Activated T-cell treated with anti-CD3 and anti-CD28 coated beads, Interleukin-2, amount 50 U/mL, for 4 hours (primary cell): ENCODE data around the gene USP30. TPM values are rescaled to one million over a fixed set of nuclear protein-coding genes. Genes with fewer than 3 reads are reported as not detected.
A peak's percentile ranks its signal among the peaks of the same experiment; 100 is the strongest.

ENCODE experiments used
- ATAC-seq, 2 donors: fragments of 200-7000 bp; cut with Tn5 transposase; one replicate each; pipeline ENCODE4 v1.10.0; 2021
- DNase-seq: peaks from one replicate; pipeline ENCODE4 v3.0.0-alpha.2; 2020
- H3K27me3 Mint-ChIP-seq: one replicate; pipeline ENCODE4 v1.8.0; 2021; ENCODE audit warnings: low read depth, mixed read lengths
- H3K36me3 Mint-ChIP-seq: one replicate; pipeline ENCODE4 v1.8.0; 2022; ENCODE audit warnings: mixed read lengths; ENCODE audit not compliant: insufficient read depth
- H3K4me1 Mint-ChIP-seq: one replicate; pipeline ENCODE4 v1.8.0; 2021; ENCODE audit warnings: low read depth, mixed read lengths
- H3K4me3 Mint-ChIP-seq: one replicate; pipeline ENCODE4 v1.8.0; 2021; ENCODE audit warnings: mild to moderate bottlenecking, moderate library complexity, mixed read lengths
- H3K9me3 Mint-ChIP-seq: one replicate; pipeline ENCODE4 v1.8.0; 2021; ENCODE audit warnings: mixed read lengths
- total RNA-seq, 3 donors: library from RNA; stranded (reverse); gene quantifications; one replicate each; pipeline ENCODE4 v1.2.1, GENCODE V29; 2021

USP30 gene
- total RNA-seq, 3 donors from 2014 or later, result 5.6 to 11.5 (median 8.6) TPM

DNA sequence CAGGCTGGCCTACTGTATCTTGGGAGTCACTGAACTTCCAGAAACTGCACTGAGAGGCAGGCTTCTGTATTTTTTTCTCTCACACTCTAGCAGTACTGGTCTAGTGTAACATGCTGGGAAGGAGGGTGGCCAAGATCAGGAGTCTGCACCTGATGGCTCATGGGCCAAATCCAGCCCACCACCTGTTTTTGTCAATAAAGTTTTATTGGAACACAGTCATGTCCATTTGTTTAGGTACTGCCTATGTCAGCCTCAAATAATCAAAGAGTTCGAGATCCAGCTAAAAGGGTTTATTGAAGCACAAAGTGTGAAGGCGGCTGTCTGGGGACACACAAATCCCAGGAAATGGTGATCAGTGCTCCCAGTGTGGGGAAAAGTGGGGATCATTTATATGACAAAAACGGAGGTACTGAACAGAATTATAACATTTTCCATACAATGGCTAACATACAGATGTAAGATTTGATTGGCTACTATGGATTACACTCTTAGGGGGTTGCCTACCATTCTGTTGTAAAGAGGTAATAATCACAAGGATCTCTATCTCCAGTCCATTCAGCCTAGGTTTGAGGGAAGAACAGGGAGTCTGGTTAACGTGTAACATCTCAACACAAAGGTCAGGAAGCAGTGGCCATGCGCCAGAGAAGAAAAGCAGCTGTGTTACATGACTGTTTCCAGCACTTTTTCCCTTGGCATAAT lies 12.9 kb downstream of the USP30 start:
- no peak for ATAC-seq
- Mint-ChIP-seq H3K9me3 (no peaks in the 10 kb centered on the region), H3K4me1 (peaks cover 4% of the 10 kb centered on the region), H3K4me3 (no peak overlapping the region), H3K27me3 (no peaks in the 10 kb centered on the region), H3K36me3 (peaks cover 11% of the 10 kb centered on the region)
- DNase-seq, result no peak

- Mint-ChIP-seq H3K27me3 (no peaks in the 10 kb centered on the region), H3K9me3 (no peaks in the 10 kb centered on the region), H3K4me1 (peaks cover 4% of the 10 kb centered on the region), H3K36me3 (peaks cover 16% of the 10 kb centered on the region), H3K4me3 (no peak overlapping the region)
- ATAC-seq (no peak), DNase-seq (no peak)
Observed at GRCh38 chr12:109065853-109066193, 13.4 kb downstream of the USP30 start.

DNA sequence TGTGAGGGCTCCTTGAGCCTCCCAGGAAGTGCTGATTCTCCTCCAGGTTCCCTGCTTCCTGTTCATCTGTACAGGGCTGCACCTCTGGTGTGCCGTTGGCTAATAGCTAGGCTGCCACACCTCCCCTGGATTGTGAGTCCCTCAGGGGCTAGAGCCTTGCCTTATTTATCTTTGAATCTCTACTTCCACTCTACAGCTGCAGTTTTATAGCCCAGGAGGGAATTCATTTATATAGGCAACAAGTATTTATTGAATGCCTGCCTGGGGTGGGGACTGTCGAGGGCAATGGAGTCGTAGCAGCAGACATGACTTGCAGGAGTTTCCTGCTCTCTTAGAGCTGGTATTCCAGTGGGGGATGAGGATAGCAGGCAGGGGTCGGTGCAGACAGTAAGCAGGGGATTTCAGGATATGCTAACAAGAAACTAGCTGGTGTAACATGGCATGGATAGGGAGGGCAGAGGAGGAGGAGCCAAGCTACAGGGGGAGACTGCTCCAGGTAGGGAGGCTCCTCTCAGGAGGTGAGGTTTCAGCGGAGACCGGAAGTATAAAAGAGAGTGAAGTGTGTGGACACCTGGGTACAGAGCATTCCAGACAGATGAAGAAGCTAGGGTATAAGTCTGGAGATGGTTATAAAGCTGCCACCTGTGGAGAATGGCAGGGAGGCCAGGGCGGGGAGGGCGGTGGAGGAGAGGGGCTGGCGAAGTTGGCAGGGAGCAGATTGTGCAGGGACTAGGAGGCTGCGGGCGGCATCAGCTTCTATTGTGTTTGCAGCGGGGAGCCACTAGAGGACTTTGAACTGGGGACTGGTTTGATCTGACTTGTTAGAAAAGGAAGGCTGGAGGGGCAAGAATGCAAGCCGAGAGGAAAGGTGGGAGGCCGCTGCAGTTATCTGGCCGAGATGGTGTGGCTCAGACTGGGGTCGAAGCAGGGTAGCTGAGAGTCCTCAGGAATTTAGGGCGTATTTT lies 17.2 kb downstream of the USP30 start:
- DNase-seq (no peak), ATAC-seq (no peak)
- Mint-ChIP-seq H3K36me3 (peaks cover 31% of the 10 kb centered on the region), H3K27me3 (no peaks in the 10 kb centered on the region), H3K9me3 (peaks cover under 1% of the 10 kb centered on the region), H3K4me3 (no peak overlapping the region), H3K4me1 (no peaks in the 10 kb centered on the region)

DNA sequence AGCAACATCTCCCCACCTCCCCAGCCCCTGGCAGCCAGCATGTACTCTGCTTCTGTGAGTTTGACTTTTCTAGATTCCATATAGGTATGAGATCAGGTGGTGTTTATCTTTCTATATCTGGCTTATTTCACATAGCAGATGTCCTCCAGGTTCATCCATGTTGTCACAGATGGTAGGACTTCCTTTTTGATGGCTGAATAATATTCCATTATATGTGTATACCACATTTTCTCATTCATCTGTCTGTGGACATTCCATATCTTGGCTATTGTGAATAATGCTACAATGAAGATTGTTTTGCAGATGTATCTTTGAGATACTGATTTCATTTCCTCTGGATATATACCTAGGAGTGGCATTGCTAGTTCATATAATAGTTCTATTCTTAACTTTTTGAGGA lies 22.5 kb downstream of the USP30 start:
- no peak for DNase-seq
- no peak for ATAC-seq
- H3K4me1 Mint-ChIP-seq, result no peaks in the 10 kb centered on the region
- H3K9me3 Mint-ChIP-seq, result peaks cover 14% of the 10 kb centered on the region
- H3K27me3 Mint-ChIP-seq, result no peaks in the 10 kb centered on the region
- peaks cover 56% of the 10 kb centered on the region for H3K36me3 Mint-ChIP-seq
- no peak overlapping the region for H3K4me3 Mint-ChIP-seq

DNA sequence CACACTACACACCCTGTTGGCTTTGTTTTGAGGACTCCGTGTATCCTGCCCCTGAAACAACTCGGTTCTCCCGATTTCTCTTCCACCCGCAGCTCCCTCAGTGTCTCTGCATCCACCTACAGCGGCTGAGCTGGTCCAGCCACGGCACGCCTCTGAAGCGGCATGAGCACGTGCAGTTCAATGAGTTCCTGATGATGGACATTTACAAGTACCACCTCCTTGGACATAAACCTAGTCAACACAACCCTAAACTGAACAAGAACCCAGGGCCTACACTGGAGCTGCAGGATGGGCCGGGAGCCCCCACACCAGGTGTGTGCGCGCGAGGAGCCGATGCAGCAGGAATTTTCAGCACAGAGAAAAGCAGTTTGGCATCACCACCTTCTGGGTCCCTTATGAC lies 30.4 kb downstream of the USP30 start:
- H3K36me3 Mint-ChIP-seq, result peaks cover 39% of the 10 kb centered on the region
- ATAC-seq (no peak), DNase-seq (no peak)
- no peaks in the 10 kb centered on the region for H3K4me1 Mint-ChIP-seq
- H3K4me3 Mint-ChIP-seq, result no peak overlapping the region
- H3K27me3 Mint-ChIP-seq, result no peaks in the 10 kb centered on the region
- peaks cover 10% of the 10 kb centered on the region for H3K9me3 Mint-ChIP-seq

- ATAC-seq (no peak), DNase-seq (no peak)
- no peak overlapping the region for H3K4me3 Mint-ChIP-seq
- peaks cover 36% of the 10 kb centered on the region for H3K36me3 Mint-ChIP-seq
- peaks cover 4% of the 10 kb centered on the region for H3K9me3 Mint-ChIP-seq
- no peaks in the 10 kb centered on the region for H3K27me3 Mint-ChIP-seq
- no peaks in the 10 kb centered on the region for H3K4me1 Mint-ChIP-seq
Observed at GRCh38 chr12:109084425-109084824, 32.0 kb downstream of the USP30 start.

DNA sequence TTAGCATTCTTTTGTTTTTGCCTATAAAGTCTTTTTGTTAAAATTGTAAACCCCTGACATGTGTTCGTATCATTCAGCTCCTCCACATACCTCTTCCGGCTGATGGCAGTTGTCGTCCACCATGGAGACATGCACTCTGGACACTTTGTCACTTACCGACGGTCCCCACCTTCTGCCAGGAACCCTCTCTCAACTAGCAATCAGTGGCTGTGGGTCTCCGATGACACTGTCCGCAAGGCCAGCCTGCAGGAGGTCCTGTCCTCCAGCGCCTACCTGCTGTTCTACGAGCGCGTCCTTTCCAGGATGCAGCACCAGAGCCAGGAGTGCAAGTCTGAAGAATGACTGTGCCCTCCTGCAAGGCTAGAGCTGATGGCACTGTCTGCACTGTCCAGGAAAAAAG lies 33.2 kb downstream of the USP30 start:
- H3K36me3 Mint-ChIP-seq, result peaks cover 29% of the 10 kb centered on the region

GRCh38 chr12:109087250-109087649 lies 34.9 kb downstream of the USP30 start:
- DNase-seq, result no peak
- H3K9me3 Mint-ChIP-seq, result no peaks in the 10 kb centered on the region
- H3K36me3 Mint-ChIP-seq, result peaks cover 22% of the 10 kb centered on the region
- H3K4me1 Mint-ChIP-seq, result peaks cover 17% of the 10 kb centered on the region
- no peak overlapping the region for H3K4me3 Mint-ChIP-seq
- H3K27me3 Mint-ChIP-seq, result no peaks in the 10 kb centered on the region
- ATAC-seq, result no peak

More for the DNA sequence above, 33.2 kb downstream of the USP30 start:
- Mint-ChIP-seq H3K4me1 (peaks cover 4% of the 10 kb centered on the region), H3K4me3 (no peak overlapping the region), H3K27me3 (no peaks in the 10 kb centered on the region), H3K9me3 (no peaks in the 10 kb centered on the region)
- ATAC-seq (no peak), DNase-seq (no peak)

GRCh38 chr12:109088818-109089217 lies 36.4 kb downstream of the USP30 start:
- H3K27me3 Mint-ChIP-seq, result no peaks in the 10 kb centered on the region
- no peaks in the 10 kb centered on the region for H3K9me3 Mint-ChIP-seq
- no peak overlapping the region for H3K4me3 Mint-ChIP-seq
- peaks cover 24% of the 10 kb centered on the region for H3K36me3 Mint-ChIP-seq
- ATAC-seq (no peak), DNase-seq (no peak)
- peaks cover 32% of the 10 kb centered on the region for H3K4me1 Mint-ChIP-seq

DNA sequence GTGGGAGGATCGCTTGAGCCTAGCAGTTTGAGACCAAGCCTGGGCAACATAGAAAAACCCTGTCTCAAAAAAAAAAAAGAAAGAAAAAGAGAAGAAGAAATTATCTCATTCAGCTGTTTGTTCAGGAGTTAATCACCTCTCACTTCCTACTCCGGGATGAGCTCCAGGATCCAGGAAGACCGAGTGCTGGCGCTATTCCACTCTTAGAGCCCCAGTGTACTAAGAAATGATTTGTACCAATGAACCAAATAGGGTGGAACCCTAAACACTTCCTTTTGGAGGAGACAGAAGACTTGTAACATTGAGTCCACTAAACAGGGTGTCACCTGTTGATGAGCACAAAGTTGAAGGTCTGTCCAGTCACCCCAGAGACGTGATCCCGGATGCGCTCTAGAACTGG lies 37.3 kb downstream of the USP30 start:
- Mint-ChIP-seq H3K4me3 (no peak overlapping the region), H3K9me3 (no peaks in the 10 kb centered on the region), H3K27me3 (no peaks in the 10 kb centered on the region), H3K4me1 (peaks cover 33% of the 10 kb centered on the region), H3K36me3 (peaks cover 24% of the 10 kb centered on the region)
- no peak for ATAC-seq
- no peak for DNase-seq

- H3K4me3 Mint-ChIP-seq, result peak overlapping the region; percentile 87
- peaks cover 33% of the 10 kb centered on the region for H3K4me1 Mint-ChIP-seq
- no peak for ATAC-seq
- no peak for DNase-seq
- H3K9me3 Mint-ChIP-seq, result no peaks in the 10 kb centered on the region
- no peaks in the 10 kb centered on the region for H3K27me3 Mint-ChIP-seq
- H3K36me3 Mint-ChIP-seq, result peaks cover 14% of the 10 kb centered on the region
Observed at GRCh38 chr12:109092497-109093021, 40.2 kb downstream of the USP30 start.

DNA sequence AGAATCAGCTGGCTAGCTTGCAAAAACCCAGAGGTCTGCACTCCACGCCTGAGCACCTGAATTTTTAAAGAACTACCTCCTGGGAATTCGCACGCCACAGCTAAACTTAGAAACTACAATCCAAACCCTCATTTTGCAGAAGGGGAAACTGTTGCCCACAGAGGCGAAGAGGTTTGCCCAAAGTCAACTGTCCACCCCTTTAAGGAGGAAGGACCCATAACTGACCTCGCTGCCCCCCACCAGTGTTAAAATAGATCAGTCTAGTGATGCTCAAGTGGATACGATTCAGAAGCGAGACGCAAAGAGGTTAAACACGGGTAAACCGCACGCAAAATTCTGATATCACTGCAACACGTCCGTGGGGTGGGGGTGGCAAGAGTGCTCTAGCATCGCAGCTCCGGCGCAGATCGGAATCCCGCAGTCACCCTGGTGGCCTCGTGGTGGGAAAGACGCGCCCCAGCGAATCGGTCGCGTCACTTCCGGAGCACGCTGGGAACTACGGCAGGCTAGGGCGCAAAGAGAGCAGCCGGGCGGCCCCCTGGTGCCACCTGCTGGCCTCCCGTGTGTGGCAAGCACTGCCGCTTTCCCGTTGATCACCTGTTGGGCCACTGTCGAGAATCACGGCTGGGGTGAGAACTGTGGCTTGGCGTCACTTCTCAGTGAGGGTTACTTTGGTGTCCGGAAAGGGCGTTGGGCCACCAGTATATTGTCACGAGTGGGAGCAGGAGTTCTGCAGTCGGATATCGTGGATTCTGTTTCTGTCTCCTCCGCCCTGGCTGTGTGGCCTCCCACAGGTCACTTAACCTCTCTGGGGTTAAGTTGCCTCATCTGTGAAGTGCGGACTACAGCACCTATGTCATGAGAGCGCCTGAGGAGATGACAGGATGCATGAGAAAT lies 40.9 kb downstream of the USP30 start, which contains the start of gene ALKBH2:
Gene ALKBH2 (minus strand): TSS at position 451 of the 897 bp plus-strand sequence. CDS start 686 bp downstream, outside the sequence.
- Mint-ChIP-seq H3K9me3 (no peaks in the 10 kb centered on the region), H3K27me3 (no peaks in the 10 kb centered on the region), H3K4me1 (peaks cover 33% of the 10 kb centered on the region), H3K36me3 (peaks cover 14% of the 10 kb centered on the region), H3K4me3 (peak within 1 kb of the TSS; percentile 87)
- ATAC-seq (peak; percentile 67 to 69), DNase-seq (peak; percentile 95)

GRCh38 chr12:109097140-109097434 lies 44.7 kb downstream of the USP30 start:
- DNase-seq (no peak), ATAC-seq (no peak)
- H3K9me3 Mint-ChIP-seq, result no peaks in the 10 kb centered on the region
- peak overlapping the region; percentile 83 for H3K4me3 Mint-ChIP-seq
- peaks cover 40% of the 10 kb centered on the region for H3K4me1 Mint-ChIP-seq
- H3K36me3 Mint-ChIP-seq, result peaks cover 19% of the 10 kb centered on the region
- no peaks in the 10 kb centered on the region for H3K27me3 Mint-ChIP-seq
